ENCODE data around the gene MANSC1.

GRCh38 chr12:12297201-12297830, 52.7 kb downstream of the MANSC1 start:
- no peak for TF ChIP-seq FOXM1 (IDR thresholded peaks at IDR 0.05; ENCODE audit: borderline replicate concordance, low read depth)
- no peak for TF ChIP-seq TCF12 (IDR thresholded peaks at IDR 0.05; ENCODE audit: low read depth)
- no peak for TF ChIP-seq RAD21 (IDR thresholded peaks at IDR 0.05; ENCODE audit: low read depth)
- TF ChIP-seq REST (IDR thresholded peaks at IDR 0.05; ENCODE audit: low read depth), result no peak
